Dendritic cell treated with granulocyte-macrophage colony-stimulating factor and Interleukin-4, amounts not matched to agents 40 ng/mL and 50 ng/mL, for 4 days (primary cell): ENCODE results near the gene SERPINE2.
"Not testable (repeated sequence)": the region's sequence is repeated elsewhere in the genome, so short reads cannot be mapped to it uniquely, and the experiment has no call there.

Source experiments
- H3K27ac Mint-ChIP-seq: one replicate; pipeline ENCODE4 v1.8.0; 2022; ENCODE audit warnings: mild to moderate bottlenecking, mixed read lengths
- H3K27me3 Mint-ChIP-seq: one replicate; pipeline ENCODE4 v1.8.0; 2022; ENCODE audit warnings: mild to moderate bottlenecking, mixed read lengths
- H3K36me3 Mint-ChIP-seq: one replicate; pipeline ENCODE4 v1.8.0; 2022; ENCODE audit warnings: low read depth, mixed read lengths
- H3K4me1 Mint-ChIP-seq: one replicate; pipeline ENCODE4 v1.8.0; 2022; ENCODE audit warnings: low read depth, mixed read lengths
- H3K4me3 Mint-ChIP-seq: one replicate; pipeline ENCODE4 v1.8.0; 2022; ENCODE audit warnings: mild to moderate bottlenecking, moderate library complexity, mixed read lengths
- H3K9me3 Mint-ChIP-seq: one replicate; pipeline ENCODE4 v1.8.0; 2022; ENCODE audit warnings: mixed read lengths
- intact Hi-C: fragments of 100-400 bp; cut with micrococcal nuclease; formaldehyde crosslinking; loops from one replicate; pipeline ENCODE4 v1.15.0; 2022

The SERPINE2 gene

GRCh38 chr2:224017957-224018356 is 21.1 kb downstream of the SERPINE2 start:
- no peak overlapping the region for H3K4me3 Mint-ChIP-seq
- H3K27me3 Mint-ChIP-seq: no peaks in the 10 kb centered on the region
- peaks cover 6% of the 10 kb centered on the region for H3K4me1 Mint-ChIP-seq
- H3K9me3 Mint-ChIP-seq: no peaks in the 10 kb centered on the region
- no peaks in the 10 kb centered on the region for H3K36me3 Mint-ChIP-seq
- intact Hi-C loops: no loop called here
- no peak overlapping the region for H3K27ac Mint-ChIP-seq

- H3K27ac Mint-ChIP-seq: no peak overlapping the region
- intact Hi-C loops: no loop called here
- no peaks in the 10 kb centered on the region for H3K9me3 Mint-ChIP-seq
- peaks cover 6% of the 10 kb centered on the region for H3K4me1 Mint-ChIP-seq
- no peak overlapping the region for H3K4me3 Mint-ChIP-seq
- no peaks in the 10 kb centered on the region for H3K27me3 Mint-ChIP-seq
- no peaks in the 10 kb centered on the region for H3K36me3 Mint-ChIP-seq
Measured at GRCh38 chr2:224016963-224017362, 22.1 kb downstream of the SERPINE2 start.

GRCh38 chr2:224014336-224014735 is 24.8 kb downstream of the SERPINE2 start:
- Mint-ChIP-seq H3K27ac (no peak overlapping the region), H3K4me3 (no peak overlapping the region), H3K27me3 (no peaks in the 10 kb centered on the region), H3K9me3 (no peaks in the 10 kb centered on the region), H3K4me1 (peaks cover 6% of the 10 kb centered on the region), H3K36me3 (no peaks in the 10 kb centered on the region)
- intact Hi-C loops: no loop called here

GRCh38 chr2:224011837-224012236 is 27.2 kb downstream of the SERPINE2 start:
- Mint-ChIP-seq H3K4me1 (peaks cover 6% of the 10 kb centered on the region), H3K27me3 (no peaks in the 10 kb centered on the region), H3K27ac (no peak overlapping the region), H3K36me3 (no peaks in the 10 kb centered on the region), H3K4me3 (no peak overlapping the region), H3K9me3 (no peaks in the 10 kb centered on the region)
- intact Hi-C loops: no loop called here

GRCh38 chr2:224009605-224010315 is 29.3 kb downstream of the SERPINE2 start:
- no peaks in the 10 kb centered on the region for H3K9me3 Mint-ChIP-seq
- no peaks in the 10 kb centered on the region for H3K36me3 Mint-ChIP-seq
- H3K4me1 Mint-ChIP-seq: no peaks in the 10 kb centered on the region
- no peak overlapping the region for H3K4me3 Mint-ChIP-seq
- H3K27ac Mint-ChIP-seq: no peak overlapping the region
- no peaks in the 10 kb centered on the region for H3K27me3 Mint-ChIP-seq
- intact Hi-C loops: no loop called here

GRCh38 chr2:224008702-224009261 is 30.3 kb downstream of the SERPINE2 start:
- no peaks in the 10 kb centered on the region for H3K9me3 Mint-ChIP-seq
- intact Hi-C loops: no loop called here
- H3K36me3 Mint-ChIP-seq: no peaks in the 10 kb centered on the region
- no peak overlapping the region for H3K27ac Mint-ChIP-seq
- no peak overlapping the region for H3K4me3 Mint-ChIP-seq
- no peaks in the 10 kb centered on the region for H3K27me3 Mint-ChIP-seq
- H3K4me1 Mint-ChIP-seq: peaks cover 9% of the 10 kb centered on the region

- Mint-ChIP-seq H3K27me3 (no peaks in the 10 kb centered on the region), H3K4me1 (peaks cover 11% of the 10 kb centered on the region), H3K4me3 (no peak overlapping the region), H3K9me3 (no peaks in the 10 kb centered on the region), H3K27ac (no peak overlapping the region), H3K36me3 (no peaks in the 10 kb centered on the region)
- intact Hi-C loops: no loop called here
Measured at GRCh38 chr2:224004105-224004695, 34.9 kb downstream of the SERPINE2 start.

GRCh38 chr2:224000662-224001061 is 38.4 kb downstream of the SERPINE2 start:
- H3K4me3 Mint-ChIP-seq, H3K9me3 Mint-ChIP-seq, H3K27ac Mint-ChIP-seq, H3K27me3 Mint-ChIP-seq, intact Hi-C loops, H3K36me3 Mint-ChIP-seq: not testable (repeated sequence)
- peaks cover 11% of the 10 kb centered on the region for H3K4me1 Mint-ChIP-seq

GRCh38 chr2:223999862-224000261 is 39.2 kb downstream of the SERPINE2 start:
- no peak overlapping the region for H3K4me3 Mint-ChIP-seq
- intact Hi-C loops: loop anchor here (5.0 to 10.0 kb wide), 2 partner anchors 142 to 1655 kb away; no protein-coding TSS in a partner anchor
- no peaks in the 10 kb centered on the region for H3K36me3 Mint-ChIP-seq
- H3K9me3 Mint-ChIP-seq: no peaks in the 10 kb centered on the region
- no peak overlapping the region for H3K27ac Mint-ChIP-seq
- peaks cover 11% of the 10 kb centered on the region for H3K4me1 Mint-ChIP-seq
- no peaks in the 10 kb centered on the region for H3K27me3 Mint-ChIP-seq

GRCh38 chr2:223998948-223999347 is 40.1 kb downstream of the SERPINE2 start:
- Mint-ChIP-seq H3K4me3 (no peak overlapping the region), H3K9me3 (no peaks in the 10 kb centered on the region), H3K27me3 (no peaks in the 10 kb centered on the region), H3K27ac (no peak overlapping the region), H3K4me1 (peaks cover 4% of the 10 kb centered on the region), H3K36me3 (no peaks in the 10 kb centered on the region)
- intact Hi-C loops: loop anchor here (5.0 to 10.0 kb wide), 2 partner anchors 143 to 1656 kb away; no protein-coding TSS in a partner anchor

- no peaks in the 10 kb centered on the region for H3K9me3 Mint-ChIP-seq
- no peak overlapping the region for H3K4me3 Mint-ChIP-seq
- intact Hi-C loops: loop anchor here (5.0 to 10.0 kb wide), 2 partner anchors 144 to 1657 kb away; no protein-coding TSS in a partner anchor
- no peaks in the 10 kb centered on the region for H3K36me3 Mint-ChIP-seq
- no peaks in the 10 kb centered on the region for H3K27me3 Mint-ChIP-seq
- H3K4me1 Mint-ChIP-seq: no peaks in the 10 kb centered on the region
- H3K27ac Mint-ChIP-seq: no peak overlapping the region
Measured at GRCh38 chr2:223997938-223998337, 41.1 kb downstream of the SERPINE2 start.

GRCh38 chr2:223996391-223996790 is 42.7 kb downstream of the SERPINE2 start:
- Mint-ChIP-seq H3K27me3 (no peaks in the 10 kb centered on the region), H3K36me3 (no peaks in the 10 kb centered on the region), H3K9me3 (no peaks in the 10 kb centered on the region), H3K27ac (no peak overlapping the region), H3K4me1 (no peaks in the 10 kb centered on the region), H3K4me3 (no peak overlapping the region)
- intact Hi-C loops: loop anchor here (5.0 to 10.0 kb wide), 2 partner anchors 146 to 1658 kb away; no protein-coding TSS in a partner anchor

GRCh38 chr2:223995569-223995968 is 43.5 kb downstream of the SERPINE2 start:
- no peak overlapping the region for H3K27ac Mint-ChIP-seq
- H3K4me3 Mint-ChIP-seq: no peak overlapping the region
- no peaks in the 10 kb centered on the region for H3K9me3 Mint-ChIP-seq
- no peaks in the 10 kb centered on the region for H3K36me3 Mint-ChIP-seq
- H3K27me3 Mint-ChIP-seq: no peaks in the 10 kb centered on the region
- intact Hi-C loops: loop anchor here (5.0 to 10.0 kb wide), 2 partner anchors 147 to 1659 kb away; no protein-coding TSS in a partner anchor
- H3K4me1 Mint-ChIP-seq: no peaks in the 10 kb centered on the region

- H3K9me3 Mint-ChIP-seq: no peaks in the 10 kb centered on the region
- H3K27me3 Mint-ChIP-seq: no peaks in the 10 kb centered on the region
- no peaks in the 10 kb centered on the region for H3K36me3 Mint-ChIP-seq
- intact Hi-C loops: loop anchor here (5.0 to 10.0 kb wide), 3 partner anchors 148 to 1660 kb away; no protein-coding TSS in a partner anchor
- H3K4me1 Mint-ChIP-seq: no peaks in the 10 kb centered on the region
- H3K4me3 Mint-ChIP-seq: no peak overlapping the region
- no peak overlapping the region for H3K27ac Mint-ChIP-seq
Measured at GRCh38 chr2:223994562-223995162, 44.4 kb downstream of the SERPINE2 start.
